Panc1 (cell line): ENCODE measurements around the gene CBLL1. TPM values are rescaled to one million over a fixed set of nuclear protein-coding genes. Genes with fewer than 3 reads are reported as not detected.

Experiments
- ATAC-seq: fragments of 200-7000 bp; cut with Tn5 transposase; 2 replicates; pipeline ENCODE4 v1.9.1; 2020; ENCODE audit warnings: mild to moderate bottlenecking, moderate library complexity
- BruUV-seq: library from RNA; stranded (reverse); fragments of 400-500 nt; replicated peaks from 2 replicates; lab custom pipeline; 2021; lab: Mats Ljungman, UMichigan
- CTCF ChIA-PET: fragments of 300-600 bp; sonication (Branson Sonifier 250); formaldehyde crosslinking; loops from one replicate; lab custom pipeline; 2022; ENCODE audit warnings: antibody characterized with exemption; lab: Charles Lee
- POLR2A ChIA-PET: fragments of 300-600 bp; sonication (Branson Sonifier 250); formaldehyde crosslinking; loops from one replicate; lab custom pipeline; 2022; ENCODE audit warnings: antibody characterized with exemption; lab: Charles Lee
- DNase-seq: peaks from one replicate; pipeline ENCODE4 v3.0.0-alpha.2; 2010; ENCODE audit warnings: low read depth, low spot score
- H3K27ac ChIP-seq: 2 replicates; pipeline ENCODE4 v1.5.1; 2011; ENCODE audit warnings: mild to moderate bottlenecking, low read length, inconsistent platforms
- H3K27me3 ChIP-seq: fragments of 200-500 bp; sonication (Bioruptor generic); 2 replicates; pipeline ENCODE4 v1.6.0; 2014; ENCODE audit warnings: low read length, inconsistent platforms; ENCODE audit not compliant: control insufficient read depth, insufficient read depth
- H3K36me3 ChIP-seq: fragments of 200-500 bp; sonication (Bioruptor generic); 2 replicates; pipeline ENCODE4 v1.5.1; 2014; ENCODE audit warnings: inconsistent platforms, mild to moderate bottlenecking, low read length, moderate library complexity; ENCODE audit not compliant: control insufficient read depth, insufficient read depth
- H3K4me1 ChIP-seq: 2 replicates; pipeline ENCODE4 v1.5.1; 2011; ENCODE audit warnings: inconsistent platforms, mild to moderate bottlenecking, low read length, moderate library complexity; ENCODE audit not compliant: control insufficient read depth, insufficient read depth
- H3K4me3 ChIP-seq, 2 experiments: 2 replicates each; pipeline ENCODE4 v1.5.1; 2011 to 2012; ENCODE audit warnings: low read depth in 2 of 2, low read length in 2 of 2, mild to moderate bottlenecking in 2 of 2, inconsistent platforms in 1 of 2, moderate library complexity in 1 of 2
- H3K9me3 ChIP-seq: fragments of 200-500 bp; sonication (Bioruptor generic); 2 replicates; pipeline ENCODE4 v1.5.1; 2014; ENCODE audit warnings: low read depth, mild to moderate bottlenecking, inconsistent platforms, low read length, moderate library complexity; ENCODE audit not compliant: control insufficient read depth, insufficient read depth
- POLR2AphosphoS5 ChIP-seq: IDR thresholded peaks from 2 replicates; pipeline ENCODE4 v1.6.1; 2012; ENCODE audit warnings: mild to moderate bottlenecking, low read depth, low read length, moderate library complexity
- SIN3A ChIP-seq: IDR thresholded peaks from 2 replicates; pipeline ENCODE4 v1.6.1; 2012; ENCODE audit warnings: low read depth, mild to moderate bottlenecking, low read length, moderate library complexity, borderline replicate concordance; ENCODE audit not compliant: insufficient read depth
- TCF7L2 ChIP-seq: IDR thresholded peaks from 2 replicates; pipeline ENCODE4 v1.6.1; 2011; ENCODE audit warnings: mild to moderate bottlenecking, low read depth, low read length, inconsistent platforms
- in situ Hi-C: cut with HindIII; loops from 2 replicates; pipeline ENCODE4 v1.10.0; 2016; ENCODE audit warnings: low sequenced_read_pairs, low pct_unique_long_range_greater_than_20kb
- intact Hi-C: fragments of 100-400 bp; cut with micrococcal nuclease; formaldehyde crosslinking; loops from one replicate; pipeline ENCODE4 v1.10.0; 2022; ENCODE audit not compliant: unreplicated experiment
- total RNA-seq: library from RNA; stranded (reverse); gene quantifications from one replicate; pipeline ENCODE4 v1.2.1, GENCODE V29; 2021; ENCODE audit not compliant: unreplicated experiment
- TF ChIP-seq, protein P1 (sequence below), 2 experiments: IDR thresholded peaks; 2 replicates each; pipeline ENCODE4 v1.6.1; 2011 to 2012; ENCODE audit warnings: low read depth in 2 of 2, control low read depth in 1 of 2, low read length in 1 of 2, mild to moderate bottlenecking in 1 of 2, moderate library complexity in 1 of 2; ENCODE audit not compliant: insufficient read depth in 1 of 2
- TF ChIP-seq, protein P2 (sequence below): fragments of 450-650 bp; IDR thresholded peaks from 2 replicates; pipeline ENCODE4 v1.5.1; 2017; ENCODE audit warnings: mild to moderate bottlenecking

Gene CBLL1
- total RNA-seq, 1 experiment from 2014 or later: 34.7 TPM

DNA sequence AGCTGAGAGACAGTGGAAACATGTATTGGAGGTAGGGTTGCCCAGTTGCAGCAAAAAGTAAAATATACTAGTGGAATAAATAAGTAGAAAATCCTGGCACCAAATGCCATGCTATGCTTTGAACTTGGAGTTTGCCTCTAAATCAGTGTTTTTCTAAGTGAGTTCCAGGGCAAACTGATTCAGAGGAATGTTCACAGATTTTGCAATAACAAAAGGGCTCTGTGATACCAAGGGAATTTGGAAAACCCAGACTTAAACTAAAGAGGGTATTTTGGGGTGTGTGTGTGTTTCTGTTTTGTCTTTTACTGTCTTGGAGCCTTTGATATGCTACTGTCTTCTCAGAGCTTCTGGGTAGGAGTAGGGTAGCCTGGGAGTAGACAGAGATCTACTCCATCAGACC is 43.4 kb upstream of the CBLL1 start:
- no peak for DNase-seq
- H3K27me3 ChIP-seq: peaks cover 12% of the 10 kb centered on the region; the same call in 1 of the 2 replicates
- ChIA-PET CTCF (no interaction called here), POLR2A (no interaction called here)
- no peak for TF ChIP-seq POLR2AphosphoS5
- no peak for TF ChIP-seq TCF7L2
- H3K9me3 ChIP-seq: no peaks in the 10 kb centered on the region
- no peak overlapping the region for H3K27ac ChIP-seq
- intact Hi-C loops (no loop called here), in situ Hi-C loops (no loop called here)
- no peak overlapping the region for H3K4me3 ChIP-seq
- H3K36me3 ChIP-seq: no peaks in the 10 kb centered on the region
- BruUV-seq: no TSS peak
- no peak for ATAC-seq
- no peaks in the 10 kb centered on the region for H3K4me1 ChIP-seq

DNA sequence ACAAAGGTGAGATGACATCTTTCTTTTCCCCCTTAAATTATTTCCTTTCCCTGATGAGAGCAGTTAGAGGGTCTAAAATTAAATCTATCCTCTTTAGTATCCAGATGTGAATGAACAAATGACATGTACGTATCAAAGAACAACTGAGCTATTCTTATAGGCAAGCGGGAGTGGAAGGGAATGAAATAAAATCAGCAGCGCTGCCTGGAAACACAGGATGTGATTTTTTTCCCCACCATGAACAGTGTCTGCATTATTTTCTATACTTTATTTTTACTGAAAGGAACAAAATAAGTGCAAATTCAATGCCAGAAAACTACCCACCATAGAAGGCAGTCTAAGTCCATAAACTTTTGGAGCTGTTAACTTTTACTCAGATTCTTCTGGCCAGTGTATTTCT is 42.8 kb upstream of the CBLL1 start:
- no TSS peak for BruUV-seq
- intact Hi-C loops: no loop called here
- Histone ChIP-seq H3K4me3 (no peak overlapping the region), H3K36me3 (no peaks in the 10 kb centered on the region), H3K27ac (no peak overlapping the region), H3K4me1 (no peaks in the 10 kb centered on the region), H3K9me3 (no peaks in the 10 kb centered on the region), H3K27me3 (peaks cover 12% of the 10 kb centered on the region; the same call in 1 of the 2 replicates)
- TF ChIP-seq, protein P1, sequence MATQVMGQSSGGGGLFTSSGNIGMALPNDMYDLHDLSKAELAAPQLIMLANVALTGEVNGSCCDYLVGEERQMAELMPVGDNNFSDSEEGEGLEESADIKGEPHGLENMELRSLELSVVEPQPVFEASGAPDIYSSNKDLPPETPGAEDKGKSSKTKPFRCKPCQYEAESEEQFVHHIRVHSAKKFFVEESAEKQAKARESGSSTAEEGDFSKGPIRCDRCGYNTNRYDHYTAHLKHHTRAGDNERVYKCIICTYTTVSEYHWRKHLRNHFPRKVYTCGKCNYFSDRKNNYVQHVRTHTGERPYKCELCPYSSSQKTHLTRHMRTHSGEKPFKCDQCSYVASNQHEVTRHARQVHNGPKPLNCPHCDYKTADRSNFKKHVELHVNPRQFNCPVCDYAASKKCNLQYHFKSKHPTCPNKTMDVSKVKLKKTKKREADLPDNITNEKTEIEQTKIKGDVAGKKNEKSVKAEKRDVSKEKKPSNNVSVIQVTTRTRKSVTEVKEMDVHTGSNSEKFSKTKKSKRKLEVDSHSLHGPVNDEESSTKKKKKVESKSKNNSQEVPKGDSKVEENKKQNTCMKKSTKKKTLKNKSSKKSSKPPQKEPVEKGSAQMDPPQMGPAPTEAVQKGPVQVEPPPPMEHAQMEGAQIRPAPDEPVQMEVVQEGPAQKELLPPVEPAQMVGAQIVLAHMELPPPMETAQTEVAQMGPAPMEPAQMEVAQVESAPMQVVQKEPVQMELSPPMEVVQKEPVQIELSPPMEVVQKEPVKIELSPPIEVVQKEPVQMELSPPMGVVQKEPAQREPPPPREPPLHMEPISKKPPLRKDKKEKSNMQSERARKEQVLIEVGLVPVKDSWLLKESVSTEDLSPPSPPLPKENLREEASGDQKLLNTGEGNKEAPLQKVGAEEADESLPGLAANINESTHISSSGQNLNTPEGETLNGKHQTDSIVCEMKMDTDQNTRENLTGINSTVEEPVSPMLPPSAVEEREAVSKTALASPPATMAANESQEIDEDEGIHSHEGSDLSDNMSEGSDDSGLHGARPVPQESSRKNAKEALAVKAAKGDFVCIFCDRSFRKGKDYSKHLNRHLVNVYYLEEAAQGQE (IDR thresholded peaks at IDR 0.05; ENCODE audit: insufficient read depth in 1 of 2, low read depth in 2 of 2, low read length in 1 of 2): no peak
- TF ChIP-seq POLR2AphosphoS5 (no peak), SIN3A (no peak), TCF7L2 (no peak)
- TF ChIP-seq, protein P2, sequence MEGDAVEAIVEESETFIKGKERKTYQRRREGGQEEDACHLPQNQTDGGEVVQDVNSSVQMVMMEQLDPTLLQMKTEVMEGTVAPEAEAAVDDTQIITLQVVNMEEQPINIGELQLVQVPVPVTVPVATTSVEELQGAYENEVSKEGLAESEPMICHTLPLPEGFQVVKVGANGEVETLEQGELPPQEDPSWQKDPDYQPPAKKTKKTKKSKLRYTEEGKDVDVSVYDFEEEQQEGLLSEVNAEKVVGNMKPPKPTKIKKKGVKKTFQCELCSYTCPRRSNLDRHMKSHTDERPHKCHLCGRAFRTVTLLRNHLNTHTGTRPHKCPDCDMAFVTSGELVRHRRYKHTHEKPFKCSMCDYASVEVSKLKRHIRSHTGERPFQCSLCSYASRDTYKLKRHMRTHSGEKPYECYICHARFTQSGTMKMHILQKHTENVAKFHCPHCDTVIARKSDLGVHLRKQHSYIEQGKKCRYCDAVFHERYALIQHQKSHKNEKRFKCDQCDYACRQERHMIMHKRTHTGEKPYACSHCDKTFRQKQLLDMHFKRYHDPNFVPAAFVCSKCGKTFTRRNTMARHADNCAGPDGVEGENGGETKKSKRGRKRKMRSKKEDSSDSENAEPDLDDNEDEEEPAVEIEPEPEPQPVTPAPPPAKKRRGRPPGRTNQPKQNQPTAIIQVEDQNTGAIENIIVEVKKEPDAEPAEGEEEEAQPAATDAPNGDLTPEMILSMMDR: no peak
- ATAC-seq (no peak), DNase-seq (no peak)
- in situ Hi-C loops: no loop called here
- POLR2A ChIA-PET: no interaction called here
- CTCF ChIA-PET: no interaction called here

DNA sequence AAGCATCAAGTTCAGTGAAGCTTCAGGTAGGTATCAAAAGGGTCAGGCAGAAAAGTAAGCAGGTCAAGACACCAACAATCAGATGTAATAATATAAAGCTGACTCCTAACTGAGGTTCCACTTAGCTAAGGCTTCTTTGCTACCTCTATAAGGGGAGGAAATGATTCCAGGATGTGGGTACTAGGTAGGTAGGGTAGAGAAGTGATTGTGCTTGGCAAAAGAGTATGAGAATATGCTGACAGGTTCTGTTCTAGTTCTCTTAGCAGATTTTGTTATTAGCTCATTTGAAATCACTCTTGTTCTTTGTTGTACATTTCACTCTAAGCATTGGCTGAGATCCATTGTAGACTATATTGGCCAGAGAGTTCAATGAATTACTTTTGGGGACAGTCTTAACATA is 40.7 kb upstream of the CBLL1 start:
- Histone ChIP-seq H3K4me1 (no peaks in the 10 kb centered on the region), H3K4me3 (no peak overlapping the region), H3K27ac (no peak overlapping the region), H3K27me3 (peaks cover 12% of the 10 kb centered on the region; the same call in 1 of the 2 replicates), H3K9me3 (no peaks in the 10 kb centered on the region), H3K36me3 (no peaks in the 10 kb centered on the region)
- ChIA-PET CTCF (no interaction called here), POLR2A (no interaction called here)
- intact Hi-C loops (no loop called here), in situ Hi-C loops (no loop called here)
- no peak for ATAC-seq
- DNase-seq: no peak
- TF ChIP-seq POLR2AphosphoS5 (no peak), TCF7L2 (no peak), SIN3A (no peak)
- TF ChIP-seq, protein P1 (IDR thresholded peaks at IDR 0.05; ENCODE audit: insufficient read depth in 1 of 2, low read depth in 2 of 2, low read length in 1 of 2): no peak
- TF ChIP-seq, protein P2: no peak
- BruUV-seq: no TSS peak
